NCI-H2029 (cell line): ENCODE measurements around the gene TLCD2.
"Not testable (repeated sequence)": the region's sequence is repeated elsewhere in the genome, so short reads cannot be mapped to it uniquely, and the experiment has no call there.

ENCODE experiments used
- DNase-seq: peaks from one replicate; lab custom pipeline; 2025; lab: John Stamatoyannopoulos, UW

Gene TLCD2

GRCh38 chr17:1709971-1710806, at the start of gene TLCD2:
Gene TLCD2, minus strand, starts transcription at chr17:1710377. Its CDS starts 135 bp downstream, at chr17:1710242.
- no peak for DNase-seq

DNA sequence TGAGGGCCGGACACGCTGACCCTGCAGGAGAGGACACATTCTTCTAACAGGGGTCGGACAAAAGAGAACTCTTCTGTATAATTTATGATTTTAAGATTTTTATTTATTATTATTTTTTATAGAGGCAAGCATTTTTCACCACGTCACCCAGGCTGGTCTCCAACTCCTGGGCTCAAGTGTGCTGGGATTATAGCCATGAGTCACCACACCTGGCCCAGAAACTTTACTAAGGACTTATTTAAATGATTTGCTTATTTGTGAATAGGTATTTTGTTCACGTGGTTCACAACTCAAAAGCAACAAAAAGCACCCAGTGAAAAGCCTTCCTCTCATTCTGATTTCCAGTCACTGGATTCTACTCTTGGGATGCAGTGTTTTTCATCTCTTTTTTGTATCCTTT, 49.4 kb upstream of the TLCD2 start:
- no peak for DNase-seq

GRCh38 chr17:1758807-1759206, 48.6 kb upstream of the TLCD2 start:
- no peak for DNase-seq

DNA sequence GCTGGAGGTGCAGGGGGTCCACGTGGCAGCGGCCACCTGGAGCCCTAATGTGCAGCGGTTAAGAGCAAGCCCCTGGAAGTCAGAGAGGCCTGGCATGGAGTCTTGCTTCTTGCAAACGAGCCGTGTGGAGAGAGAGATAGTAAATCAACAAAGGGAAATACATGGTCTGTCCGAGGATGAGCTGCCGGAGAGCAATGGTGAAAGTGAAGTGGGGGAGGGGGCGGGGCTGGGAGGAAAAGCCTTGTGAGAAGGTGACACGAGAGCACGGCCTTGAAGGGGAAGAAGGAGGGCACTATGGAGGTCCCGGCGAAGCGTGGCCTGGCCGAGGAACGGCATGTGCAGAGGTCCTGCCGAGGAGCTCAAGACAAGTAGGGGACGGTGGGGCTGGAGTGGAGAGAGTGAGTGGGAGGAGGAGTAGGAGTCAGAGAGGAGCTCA, 45.7 kb upstream of the TLCD2 start:
- DNase-seq = no peak

DNA sequence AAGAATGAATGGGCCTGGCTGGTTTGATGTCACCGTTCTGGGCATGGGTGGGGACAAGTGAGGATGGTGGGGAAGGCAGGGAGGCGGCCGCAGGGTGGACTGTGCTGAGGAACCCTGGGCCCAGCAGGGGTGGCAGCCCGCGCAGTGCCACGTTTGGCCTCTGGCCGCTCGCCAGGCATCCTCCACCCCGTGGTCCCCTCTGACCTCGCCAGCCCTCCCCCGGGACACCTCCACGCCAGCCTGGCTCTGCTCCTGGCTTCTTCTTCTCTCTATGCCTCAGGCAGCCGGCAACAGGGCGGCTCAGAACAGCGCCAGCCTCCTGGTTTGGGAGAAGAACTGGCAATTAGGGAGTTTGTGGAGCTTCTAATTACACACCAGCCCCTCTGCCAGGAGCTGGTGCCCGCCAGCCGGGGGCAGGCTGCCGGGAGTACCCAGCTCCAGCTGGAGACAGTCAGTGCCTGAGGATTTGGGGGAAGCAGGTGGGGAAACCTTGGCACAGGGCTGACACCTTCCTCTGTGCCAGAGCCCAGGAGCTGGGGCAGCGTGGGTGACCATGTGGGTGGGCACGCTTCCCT, 45.2 kb upstream of the TLCD2 start:
- no peak for DNase-seq

GRCh38 chr17:1754430-1755112, 44.4 kb upstream of the TLCD2 start:
- DNase-seq = no peak

- DNase-seq = no peak
These were observed 43.7 kb upstream of the TLCD2 start for GRCh38 chr17:1753767-1754429.

DNA sequence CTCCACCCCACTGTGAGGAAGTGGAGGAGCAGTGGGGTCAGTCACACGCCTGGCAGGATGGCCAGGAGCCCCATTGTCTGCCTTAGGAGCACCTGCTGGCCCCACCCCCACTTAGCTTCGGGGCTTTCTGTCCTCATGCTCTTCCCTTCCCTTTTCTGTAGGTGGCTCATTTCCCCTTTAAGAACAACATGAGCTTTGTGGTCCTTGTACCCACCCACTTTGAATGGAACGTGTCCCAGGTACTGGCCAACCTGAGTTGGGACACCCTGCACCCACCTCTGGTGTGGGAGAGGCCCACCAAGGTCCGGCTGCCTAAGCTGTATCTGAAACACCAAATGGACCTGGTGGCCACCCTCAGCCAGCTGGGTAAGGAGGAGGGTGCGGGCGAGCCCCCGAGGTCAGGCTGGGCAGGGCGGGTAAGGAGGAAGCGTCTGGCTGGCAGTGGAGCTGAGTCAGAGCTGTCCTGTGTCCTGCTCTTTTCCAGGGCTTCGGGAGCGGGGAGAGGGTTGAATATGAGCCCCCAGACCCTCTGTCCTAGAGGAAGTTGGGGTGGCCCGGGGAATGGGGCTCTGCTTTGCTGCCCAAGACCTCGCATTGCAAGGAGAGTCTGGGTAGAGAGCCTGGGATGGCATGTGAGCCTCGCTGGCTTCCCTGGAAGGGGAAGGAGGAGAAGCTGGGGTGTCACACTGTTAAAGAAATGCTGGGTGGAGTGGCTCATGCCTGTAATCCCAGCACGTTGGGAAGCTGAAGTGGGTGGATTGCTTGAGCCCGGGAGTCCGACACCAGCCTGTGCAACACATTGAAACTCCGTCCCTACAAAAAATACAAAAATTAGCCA, 42.5 kb upstream of the TLCD2 start:
- peak; percentile 11 for DNase-seq

DNA sequence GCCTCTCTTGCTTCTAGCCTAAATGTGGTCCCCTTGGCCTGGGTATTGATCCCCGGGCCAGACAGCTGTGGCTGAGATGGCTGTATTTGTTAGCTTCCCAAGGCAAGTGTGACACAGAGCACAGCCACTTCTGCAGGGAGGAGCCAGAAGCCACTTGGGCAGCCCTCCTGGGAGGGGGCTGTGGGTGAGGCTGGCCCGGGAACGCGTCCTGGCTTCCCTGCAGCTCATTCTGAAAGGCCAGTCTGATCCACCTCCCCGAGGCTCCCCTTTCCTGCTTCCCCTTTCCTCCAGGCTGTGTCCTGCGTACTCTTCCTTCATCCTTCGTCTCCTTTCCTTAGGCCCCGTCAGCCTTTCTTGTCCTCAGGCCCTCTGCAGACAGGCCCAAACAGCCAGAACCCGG, 40.5 kb upstream of the TLCD2 start:
- no peak for DNase-seq

DNA sequence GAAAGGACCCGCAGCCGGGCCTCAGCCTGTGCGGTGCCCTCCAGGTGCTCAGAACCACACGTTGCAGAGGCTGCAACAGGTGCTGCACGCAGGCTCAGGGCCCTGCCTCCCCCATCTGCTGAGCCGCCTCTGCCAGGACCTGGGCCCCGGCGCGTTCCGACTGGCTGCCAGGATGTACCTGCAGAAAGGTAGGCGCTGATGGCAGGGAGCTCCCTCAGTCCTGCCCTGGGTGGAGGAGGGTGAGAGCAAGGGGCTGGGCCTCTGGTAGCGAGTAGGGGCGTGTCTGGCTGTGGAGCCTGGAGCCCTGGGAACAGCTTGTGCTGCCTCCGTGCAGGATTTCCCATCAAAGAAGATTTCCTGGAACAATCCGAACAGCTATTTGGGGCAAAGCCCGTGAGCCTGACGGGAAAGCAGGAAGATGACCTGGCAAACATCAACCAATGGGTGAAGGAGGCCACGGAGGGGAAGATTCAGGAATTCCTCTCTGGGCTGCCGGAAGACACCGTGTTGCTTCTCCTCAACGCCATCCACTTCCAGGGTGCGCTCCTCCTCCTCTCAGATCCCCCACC, 36.9 kb upstream of the TLCD2 start:
- no peak for DNase-seq

- no peak for DNase-seq
These were observed 35.4 kb upstream of the TLCD2 start for GRCh38 chr17:1745513-1746020.

GRCh38 chr17:1744551-1745512, 34.7 kb upstream of the TLCD2 start:
- no peak for DNase-seq

GRCh38 chr17:1743088-1743439, 32.9 kb upstream of the TLCD2 start:
- no peak for DNase-seq

- DNase-seq = no peak
These were observed 32.4 kb upstream of the TLCD2 start, which contains the start of gene SERPINF2 for GRCh38 chr17:1742371-1743087. Gene SERPINF2, plus strand, starts transcription at chr17:1742871. Its CDS starts 2,125 bp downstream, at chr17:1744996.

- not testable (repeated sequence) for DNase-seq
These were observed 31.7 kb upstream of the TLCD2 start for GRCh38 chr17:1741899-1742298.

DNA sequence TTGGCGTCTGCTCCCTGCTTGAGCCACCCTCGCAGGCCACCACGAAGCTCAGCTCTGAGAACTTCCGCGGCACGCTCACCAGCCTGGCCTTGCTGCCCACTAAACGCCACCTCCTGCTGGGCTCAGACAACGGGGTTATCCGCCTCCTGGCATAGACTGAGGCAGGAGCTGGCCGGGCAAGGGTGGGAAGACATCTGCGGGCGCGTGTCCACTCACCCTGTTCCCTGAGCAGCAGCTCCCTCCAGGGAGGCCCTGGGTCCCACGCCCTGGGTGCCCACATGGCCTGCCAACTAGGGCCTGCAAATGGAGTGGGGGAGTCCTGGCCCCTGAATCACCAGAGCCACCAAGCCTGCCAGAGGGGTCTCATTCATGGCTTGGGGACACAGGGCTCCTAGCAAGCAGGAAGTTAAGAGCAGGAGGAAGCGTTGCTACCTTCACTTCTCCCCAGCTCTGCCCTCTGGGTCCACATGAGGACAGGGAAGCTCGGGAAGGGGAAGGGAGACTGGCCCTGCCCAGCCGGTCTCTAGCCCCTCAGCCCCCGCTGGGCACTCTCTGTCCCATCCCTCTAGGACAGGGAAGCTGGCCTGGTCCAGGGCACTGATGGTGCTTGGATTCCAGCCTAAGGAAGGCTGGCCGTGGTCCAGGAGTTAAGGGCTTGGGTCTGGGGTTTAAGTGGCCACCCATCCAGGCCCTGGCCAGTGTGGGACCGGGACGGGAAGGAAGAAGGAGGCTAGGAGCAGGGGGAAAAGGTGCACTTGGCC, 27.5 kb upstream of the TLCD2 start:
- DNase-seq = no peak

- no peak for DNase-seq
These were observed 26.4 kb upstream of the TLCD2 start for GRCh38 chr17:1736348-1737281.
